ENCODE results near the gene MCOLN1.

DNA sequence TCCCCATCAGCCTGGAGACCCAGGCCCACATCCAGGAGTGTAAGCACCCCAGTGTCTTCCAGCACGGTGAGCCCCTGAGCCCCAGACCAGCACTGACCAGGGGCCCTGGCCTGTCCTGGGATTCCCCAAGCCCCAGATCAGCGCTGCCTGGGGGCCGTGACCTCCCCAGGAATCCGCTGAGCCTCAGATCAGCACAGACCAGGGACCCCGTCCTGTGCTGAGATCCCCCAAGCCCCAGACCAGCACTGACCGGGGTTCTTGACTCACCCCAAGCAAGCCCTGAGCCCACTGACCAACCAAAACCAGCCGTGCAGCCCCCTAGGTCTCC, 5.7 kb downstream of the MCOLN1 start:
- TF ChIP-seq, protein P1, sequence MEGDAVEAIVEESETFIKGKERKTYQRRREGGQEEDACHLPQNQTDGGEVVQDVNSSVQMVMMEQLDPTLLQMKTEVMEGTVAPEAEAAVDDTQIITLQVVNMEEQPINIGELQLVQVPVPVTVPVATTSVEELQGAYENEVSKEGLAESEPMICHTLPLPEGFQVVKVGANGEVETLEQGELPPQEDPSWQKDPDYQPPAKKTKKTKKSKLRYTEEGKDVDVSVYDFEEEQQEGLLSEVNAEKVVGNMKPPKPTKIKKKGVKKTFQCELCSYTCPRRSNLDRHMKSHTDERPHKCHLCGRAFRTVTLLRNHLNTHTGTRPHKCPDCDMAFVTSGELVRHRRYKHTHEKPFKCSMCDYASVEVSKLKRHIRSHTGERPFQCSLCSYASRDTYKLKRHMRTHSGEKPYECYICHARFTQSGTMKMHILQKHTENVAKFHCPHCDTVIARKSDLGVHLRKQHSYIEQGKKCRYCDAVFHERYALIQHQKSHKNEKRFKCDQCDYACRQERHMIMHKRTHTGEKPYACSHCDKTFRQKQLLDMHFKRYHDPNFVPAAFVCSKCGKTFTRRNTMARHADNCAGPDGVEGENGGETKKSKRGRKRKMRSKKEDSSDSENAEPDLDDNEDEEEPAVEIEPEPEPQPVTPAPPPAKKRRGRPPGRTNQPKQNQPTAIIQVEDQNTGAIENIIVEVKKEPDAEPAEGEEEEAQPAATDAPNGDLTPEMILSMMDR (IDR thresholded peaks at IDR 0.05; ENCODE audit: extremely low read depth in 1 of 2, insufficient read depth in 1 of 2, low read depth in 1 of 2, low read length in 2 of 2) = no peak
- TF ChIP-seq EZH2 (IDR thresholded peaks at IDR 0.05; ENCODE audit: borderline replicate concordance, low read depth, low read length, severe bottlenecking) (no peak), POLR2AphosphoS5 (IDR thresholded peaks at IDR 0.05; ENCODE audit: insufficient read depth, low read depth, low read length) (no peak), POLR2A (IDR thresholded peaks at IDR 0.05; ENCODE audit: low read depth, low read length) (no peak)
